Epithelial cell of proximal tubule (primary cell): ENCODE data around the gene RAB6B. TPM values are rescaled to one million over a fixed set of nuclear protein-coding genes. Genes with fewer than 3 reads are reported as not detected.

ENCODE experiments used
- DNase-seq: peaks from one replicate; pipeline ENCODE4 v3.0.0-alpha.2; 2011; ENCODE audit warnings: low read depth
- H3K4me3 ChIP-seq: 2 replicates; pipeline ENCODE4 v1.5.1; 2011; ENCODE audit warnings: low read depth, mild to moderate bottlenecking, low read length
- total RNA-seq: library from RNA; depleted of rRNA; stranded (reverse); fragments of >200 nt; gene quantifications from 2 replicates; pipeline ENCODE4 v1.2.3, GENCODE V29; 2015
- TF ChIP-seq, protein P1 (sequence below): conservative IDR thresholded peaks from 2 replicates; pipeline ENCODE4 v1.5.1; 2012; ENCODE audit warnings: low read depth, mild to moderate bottlenecking, low read length

The RAB6B gene
- total RNA-seq, 1 donor from 2014 or later = 3.5 TPM

GRCh38 chr3:133855002-133855370, 40.7 kb downstream of the RAB6B start:
- no peak for DNase-seq
- no peak overlapping the region for H3K4me3 ChIP-seq
- TF ChIP-seq, protein P1, sequence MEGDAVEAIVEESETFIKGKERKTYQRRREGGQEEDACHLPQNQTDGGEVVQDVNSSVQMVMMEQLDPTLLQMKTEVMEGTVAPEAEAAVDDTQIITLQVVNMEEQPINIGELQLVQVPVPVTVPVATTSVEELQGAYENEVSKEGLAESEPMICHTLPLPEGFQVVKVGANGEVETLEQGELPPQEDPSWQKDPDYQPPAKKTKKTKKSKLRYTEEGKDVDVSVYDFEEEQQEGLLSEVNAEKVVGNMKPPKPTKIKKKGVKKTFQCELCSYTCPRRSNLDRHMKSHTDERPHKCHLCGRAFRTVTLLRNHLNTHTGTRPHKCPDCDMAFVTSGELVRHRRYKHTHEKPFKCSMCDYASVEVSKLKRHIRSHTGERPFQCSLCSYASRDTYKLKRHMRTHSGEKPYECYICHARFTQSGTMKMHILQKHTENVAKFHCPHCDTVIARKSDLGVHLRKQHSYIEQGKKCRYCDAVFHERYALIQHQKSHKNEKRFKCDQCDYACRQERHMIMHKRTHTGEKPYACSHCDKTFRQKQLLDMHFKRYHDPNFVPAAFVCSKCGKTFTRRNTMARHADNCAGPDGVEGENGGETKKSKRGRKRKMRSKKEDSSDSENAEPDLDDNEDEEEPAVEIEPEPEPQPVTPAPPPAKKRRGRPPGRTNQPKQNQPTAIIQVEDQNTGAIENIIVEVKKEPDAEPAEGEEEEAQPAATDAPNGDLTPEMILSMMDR = no peak

- TF ChIP-seq, protein P1 = no peak
- DNase-seq = no peak
- no peak overlapping the region for H3K4me3 ChIP-seq
These were observed 41.2 kb downstream of the RAB6B start for GRCh38 chr3:133854264-133855001.

GRCh38 chr3:133853925-133854227, 41.8 kb downstream of the RAB6B start:
- H3K4me3 ChIP-seq = no peak overlapping the region
- TF ChIP-seq, protein P1 = no peak
- DNase-seq = no peak

GRCh38 chr3:133853063-133853924, 42.4 kb downstream of the RAB6B start:
- TF ChIP-seq, protein P1 = no peak
- DNase-seq = no peak
- no peak overlapping the region for H3K4me3 ChIP-seq

- TF ChIP-seq, protein P1 = no peak
- no peak overlapping the region for H3K4me3 ChIP-seq
- no peak for DNase-seq
These were observed 43.8 kb downstream of the RAB6B start for GRCh38 chr3:133851931-133852330.

GRCh38 chr3:133851266-133851906, 44.3 kb downstream of the RAB6B start:
- H3K4me3 ChIP-seq = no peak overlapping the region
- no peak for DNase-seq
- TF ChIP-seq, protein P1 = no peak
